NK-92 (cell line): ENCODE results near the gene RALY.
A peak's percentile ranks its signal among the peaks of the same experiment; 100 is the strongest.

Experiments used
- DNase-seq: peaks from one replicate; lab custom pipeline; 2025; ENCODE audit not compliant: unreplicated experiment; lab: John Stamatoyannopoulos, UW

The RALY gene

DNA sequence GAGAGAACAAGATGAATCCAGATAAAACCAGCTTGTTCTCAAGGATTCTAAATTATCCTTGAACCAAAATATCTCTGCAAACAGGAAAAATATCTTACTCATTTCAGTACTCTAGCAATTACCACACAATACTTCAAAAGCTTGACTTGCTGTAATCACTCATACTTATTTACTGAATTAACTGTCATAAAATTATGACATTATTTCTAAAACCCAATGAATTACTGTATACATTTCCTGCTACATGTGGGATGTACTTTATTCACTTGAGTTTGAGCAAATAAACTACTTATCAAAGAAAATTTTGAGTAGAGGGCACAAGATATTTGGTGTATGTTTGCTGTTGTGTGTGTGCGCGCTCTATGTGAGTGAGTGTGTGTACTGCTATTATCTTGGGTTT lies 108.6 kb downstream of the RALY start:
- no peak for DNase-seq

DNA sequence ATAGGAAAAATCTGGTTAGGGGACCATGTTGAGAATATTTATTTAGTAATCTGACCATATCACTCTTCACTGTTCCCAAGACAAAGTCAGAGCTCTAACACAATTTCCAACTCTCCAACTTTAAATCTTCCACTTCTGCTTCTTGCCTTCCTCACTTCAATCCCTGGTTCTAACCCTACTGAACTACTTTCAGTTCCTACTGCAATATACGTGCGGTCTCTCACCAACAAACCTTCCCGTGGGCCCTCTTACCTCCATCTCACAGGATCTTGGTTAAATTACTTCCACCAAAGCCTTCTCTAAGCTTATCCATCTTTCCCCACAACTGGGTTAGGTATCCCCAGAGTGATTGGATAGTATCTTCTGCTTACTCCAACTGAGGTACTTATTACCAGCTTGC lies 110.3 kb downstream of the RALY start:
- no peak for DNase-seq

DNA sequence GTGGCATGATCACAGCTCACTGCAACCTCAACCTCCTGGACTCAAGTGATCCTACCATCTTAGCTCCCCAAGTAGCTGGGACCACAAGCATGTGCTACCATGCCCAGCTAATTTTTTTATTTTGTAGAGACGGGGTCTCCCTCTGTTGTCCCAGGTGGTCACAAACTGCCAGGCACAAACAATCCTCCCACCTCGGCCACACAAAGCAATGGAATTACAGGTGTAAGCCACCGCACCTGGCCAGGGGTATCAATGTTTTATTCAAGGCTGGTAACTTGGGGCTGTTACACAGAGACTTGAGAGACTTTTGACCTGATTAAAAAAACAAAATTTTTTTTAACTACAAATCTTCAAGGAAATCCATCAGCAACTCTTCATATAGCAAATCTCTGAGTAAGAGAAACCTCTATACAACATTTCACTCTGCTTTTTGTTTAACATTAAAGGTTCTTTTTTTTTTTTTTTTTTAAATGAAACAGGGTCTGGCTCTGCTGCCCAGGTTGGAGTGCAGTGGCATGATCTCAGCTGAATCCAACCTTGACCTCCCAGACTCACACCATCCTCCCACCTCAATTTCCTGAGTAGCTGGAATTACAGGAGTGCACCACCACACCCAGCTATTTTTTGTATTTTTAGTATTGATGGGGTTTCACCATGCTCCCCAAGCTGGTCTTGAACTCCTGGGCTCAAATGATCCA lies 112.4 kb downstream of the RALY start:
- no peak for DNase-seq

DNA sequence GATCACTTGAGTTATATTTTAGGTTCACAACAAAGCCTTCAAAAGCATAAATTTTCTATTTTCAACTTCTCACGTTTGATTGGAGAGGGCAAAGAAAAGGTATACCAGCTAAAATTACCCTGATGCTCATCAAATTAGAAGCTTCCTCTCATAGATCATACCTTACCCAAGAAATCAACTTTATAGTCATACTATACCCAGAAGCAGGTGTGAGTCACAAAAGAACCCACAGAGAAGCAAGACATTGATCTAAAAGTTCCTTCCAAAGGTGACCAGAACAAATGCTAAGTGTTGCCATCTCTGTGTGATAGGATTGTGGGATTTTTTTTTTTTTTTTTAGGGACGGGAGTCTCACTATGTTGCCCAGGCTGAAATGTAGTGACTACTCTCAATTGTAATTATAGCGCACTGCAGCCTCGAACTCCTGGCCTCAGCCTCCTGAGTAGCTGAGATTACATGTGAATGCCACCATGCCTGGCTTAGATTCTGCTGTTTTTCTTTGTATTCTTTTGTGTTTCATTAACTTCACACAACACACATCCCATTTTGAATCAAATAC lies 115.0 kb downstream of the RALY start:
- no peak for DNase-seq

DNA sequence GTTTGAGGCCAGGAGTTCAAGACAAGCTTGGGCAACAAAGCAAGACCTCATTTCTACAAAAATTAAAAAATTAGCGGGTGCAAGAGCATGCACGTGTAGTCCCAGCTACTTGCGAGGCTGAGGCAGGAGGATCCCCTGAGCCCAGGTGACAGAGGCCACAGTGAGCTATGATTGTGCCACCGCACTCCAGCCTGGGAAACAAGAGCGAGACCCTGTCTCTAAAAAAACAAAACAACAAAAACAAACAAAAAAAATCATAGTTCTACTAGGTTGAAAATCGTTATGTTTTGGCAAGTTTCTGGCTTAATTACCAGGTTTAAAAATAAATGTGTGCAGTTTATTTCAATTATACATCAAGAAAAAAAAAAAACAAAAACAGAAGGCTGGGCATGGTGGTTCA lies 115.7 kb downstream of the RALY start:
- no peak for DNase-seq

- no peak for DNase-seq
Measured at GRCh38 chr20:34110025-34110744, 116.5 kb downstream of the RALY start.

DNA sequence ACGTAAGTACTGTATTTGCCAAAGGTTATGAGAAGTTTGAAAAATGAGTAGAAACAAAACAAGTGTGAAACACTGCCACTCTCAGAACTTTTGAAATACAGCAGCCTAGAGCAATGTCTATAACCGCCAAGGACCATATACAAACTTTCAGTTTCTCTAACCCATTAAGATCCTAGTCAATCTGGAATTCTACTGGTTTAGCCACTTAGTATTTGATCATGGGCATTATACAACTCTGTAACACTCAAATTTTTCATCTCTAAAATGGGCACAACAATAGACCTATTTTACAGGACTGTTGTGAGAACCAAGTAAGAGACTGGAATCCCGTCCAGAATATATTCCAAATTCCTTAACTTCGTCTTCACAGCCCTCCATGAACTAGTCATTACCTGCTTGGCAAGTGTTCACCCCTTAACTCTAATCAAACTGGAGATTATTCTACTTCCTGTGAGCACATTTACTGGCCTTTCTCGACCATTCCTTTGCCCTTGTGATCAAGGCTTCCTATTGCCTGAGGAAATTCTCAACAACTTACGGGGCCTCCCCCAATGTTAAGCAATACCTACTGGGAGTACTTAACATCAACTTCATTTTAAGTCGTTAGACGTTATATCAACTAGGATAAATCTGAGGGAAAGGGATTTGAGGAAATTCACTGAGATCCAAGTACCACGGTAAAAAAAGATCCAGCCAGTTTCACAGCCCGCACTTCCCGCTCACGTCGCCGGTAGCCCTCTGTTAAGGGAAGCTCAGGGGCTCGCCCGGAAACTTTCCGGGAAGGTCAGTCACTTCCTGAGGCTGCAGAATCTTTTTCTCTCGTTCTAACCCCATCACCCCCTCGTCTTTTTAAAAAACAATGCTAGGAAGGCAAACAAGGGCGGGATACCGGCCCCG lies 117.3 kb downstream of the RALY start:
- no peak for DNase-seq

GRCh38 chr20:34111702-34112599 lies 118.2 kb downstream of the RALY start, which contains the start of gene EIF2S2:
Gene EIF2S2 (minus strand): TSS chr20:34112243. CDS start chr20:34112110, 133 bp downstream.
- DNase-seq, result peak; percentile 73

GRCh38 chr20:34112600-34113101 lies 118.9 kb downstream of the RALY start:
- DNase-seq, result no peak

DNA sequence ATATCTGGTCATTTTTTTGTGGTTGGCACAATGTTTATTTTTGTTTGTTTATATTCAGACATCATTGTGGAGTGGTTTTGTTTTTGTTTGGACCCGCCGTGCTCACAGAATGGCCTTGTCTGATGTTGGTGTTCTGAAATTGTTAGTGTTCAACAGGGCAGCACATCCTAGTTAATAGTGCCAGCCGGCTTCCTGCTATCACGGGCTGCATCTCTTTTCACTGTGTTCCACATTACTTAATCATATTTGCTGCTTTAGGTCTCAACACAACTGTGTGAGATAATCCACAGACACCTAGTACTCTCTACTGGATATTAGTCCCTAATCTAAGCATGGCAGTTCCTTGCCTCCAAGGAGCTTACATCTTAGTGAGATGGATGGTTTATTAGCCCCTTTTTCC lies 121.1 kb downstream of the RALY start:
- no peak for DNase-seq

- DNase-seq, result no peak
Measured at GRCh38 chr20:34115232-34115631, 121.5 kb downstream of the RALY start.

DNA sequence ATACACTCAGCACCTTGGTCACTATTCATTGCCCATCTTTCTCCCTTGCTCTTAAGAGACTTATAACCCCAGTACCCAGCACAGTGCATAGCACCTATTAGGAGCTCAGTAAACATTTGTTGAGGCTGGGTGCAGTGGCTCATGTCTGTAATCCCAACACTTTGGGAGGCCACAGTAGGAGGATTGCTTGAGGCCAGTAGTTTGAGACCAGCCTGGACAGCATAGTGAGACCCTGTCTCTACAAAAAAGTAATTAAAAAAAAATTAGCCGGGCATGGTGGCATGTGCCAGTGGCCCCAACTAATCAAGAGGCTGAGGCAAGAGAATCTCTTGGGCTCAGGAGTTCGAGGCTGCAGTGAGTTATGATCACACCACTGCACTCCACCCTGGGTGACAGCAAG lies 126.5 kb downstream of the RALY start:
- DNase-seq, result no peak

- no peak for DNase-seq
Measured at GRCh38 chr20:34122274-34122980, 128.7 kb downstream of the RALY start.

GRCh38 chr20:34123309-34123708 lies 129.6 kb downstream of the RALY start:
- DNase-seq, result no peak

GRCh38 chr20:34124469-34125249 lies 130.9 kb downstream of the RALY start:
- no peak for DNase-seq

- no peak for DNase-seq
Measured at GRCh38 chr20:34127792-34128191, 134.1 kb downstream of the RALY start.

DNA sequence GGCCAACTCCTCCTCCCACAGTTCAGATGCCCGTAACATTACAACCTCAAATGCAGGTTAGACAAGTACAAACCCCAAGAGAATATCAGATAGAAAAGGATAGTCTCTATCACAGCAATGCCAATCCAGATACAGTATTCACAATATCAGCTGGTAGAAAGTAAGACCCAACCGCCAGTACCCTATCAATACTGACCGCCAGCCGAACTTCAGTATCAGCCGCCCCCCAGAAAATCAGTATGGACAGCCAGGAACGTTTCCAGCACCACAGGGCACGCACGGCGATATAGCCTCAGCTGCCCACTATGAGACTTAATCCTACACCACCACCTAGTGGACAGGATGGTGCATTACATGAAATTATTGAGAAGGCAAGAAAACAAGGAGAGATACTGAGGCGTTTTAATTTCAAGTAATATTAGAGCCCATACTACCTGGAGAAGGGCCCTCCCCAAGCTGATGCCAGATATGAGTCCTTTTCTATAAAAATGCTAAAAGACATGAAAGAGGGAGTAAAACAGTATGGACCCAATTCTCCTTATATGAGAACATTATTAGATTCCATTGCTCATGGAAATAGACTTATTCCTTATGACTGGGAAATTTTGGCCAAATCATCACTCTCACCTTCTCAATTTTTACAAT lies 135.9 kb downstream of the RALY start:
- DNase-seq, result no peak

DNA sequence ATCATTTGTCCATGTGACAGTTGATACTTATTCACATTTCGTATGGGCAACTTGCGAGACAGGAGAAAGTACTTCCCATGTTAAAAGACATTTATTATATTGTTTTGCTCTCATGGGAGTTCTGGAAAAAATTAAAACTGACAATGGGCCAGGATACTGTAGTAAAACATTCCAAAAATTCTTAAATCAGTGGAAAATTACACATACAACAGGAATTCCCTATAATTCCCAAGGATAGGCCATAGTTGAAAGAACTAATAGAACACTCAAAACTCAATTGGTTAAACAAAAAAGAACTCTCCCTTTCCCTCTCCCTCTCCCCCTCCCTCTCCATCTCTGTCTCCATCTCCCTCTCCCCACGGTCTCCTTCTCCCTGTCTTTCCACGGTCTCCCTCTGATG lies 137.8 kb downstream of the RALY start:
- no peak for DNase-seq
